Hematopoietic multipotent progenitor cell (in vitro differentiated cells): ENCODE results near the gene LRRC8C. TPM values are rescaled to one million over a fixed set of nuclear protein-coding genes. Genes with fewer than 3 reads are reported as not detected.

Source experiments
- DNase-seq, 3 donors: peaks; one replicate each; pipeline ENCODE4 v3.0.0-alpha.2; 2011 to 2015; ENCODE audit warnings: low read depth in 2 of 3, low spot score in 2 of 3
- small RNA-seq: library from RNA; depleted of rRNA; stranded (forward); fragments of <200 nt; gene quantifications from one replicate; pipeline ENCODE3, GENCODE V24; 2012
- total RNA-seq: library from RNA; depleted of rRNA; stranded (reverse); fragments of >200 nt; gene quantifications from one replicate; pipeline ENCODE4 v1.2.3, GENCODE V29; 2012

LRRC8C gene
- total RNA-seq, 1 donor, result 4.6 TPM

GRCh38 chr1:89761338-89761737, 128.4 kb downstream of the LRRC8C start:
- no peak for DNase-seq

- DNase-seq, result no peak
Measured at GRCh38 chr1:89761901-89762300, 129.0 kb downstream of the LRRC8C start.

GRCh38 chr1:89762386-89762778, 129.5 kb downstream of the LRRC8C start:
- peak in 1 of 3 donors; percentile 8 for DNase-seq

- peak; percentile 61 to 87 (median 78) for DNase-seq
Measured at GRCh38 chr1:89762779-89763648, 130.1 kb downstream of the LRRC8C start.

GRCh38 chr1:89763649-89763986, 130.7 kb downstream of the LRRC8C start:
- no peak for DNase-seq

GRCh38 chr1:89765774-89766173, 132.9 kb downstream of the LRRC8C start:
- DNase-seq, result no peak

- DNase-seq, result no peak
Measured at GRCh38 chr1:89767618-89768017, 134.7 kb downstream of the LRRC8C start.

Small RNA genes lying within 50 kb of the gene (small RNA-seq; reads per million reads assigned to genes)
- not detected for gene AC093423.1

Other genes with a start within 250 kb of the LRRC8C start
- gene LRRC8B, start 108.3 kb upstream of the LRRC8C start, total RNA-seq, result 11.6 TPM
- gene LRRC8D, start 187.9 kb downstream of the LRRC8C start, total RNA-seq, result 34.5 TPM